ENCODE measurements around the gene TM4SF5.

Gene TM4SF5

DNA sequence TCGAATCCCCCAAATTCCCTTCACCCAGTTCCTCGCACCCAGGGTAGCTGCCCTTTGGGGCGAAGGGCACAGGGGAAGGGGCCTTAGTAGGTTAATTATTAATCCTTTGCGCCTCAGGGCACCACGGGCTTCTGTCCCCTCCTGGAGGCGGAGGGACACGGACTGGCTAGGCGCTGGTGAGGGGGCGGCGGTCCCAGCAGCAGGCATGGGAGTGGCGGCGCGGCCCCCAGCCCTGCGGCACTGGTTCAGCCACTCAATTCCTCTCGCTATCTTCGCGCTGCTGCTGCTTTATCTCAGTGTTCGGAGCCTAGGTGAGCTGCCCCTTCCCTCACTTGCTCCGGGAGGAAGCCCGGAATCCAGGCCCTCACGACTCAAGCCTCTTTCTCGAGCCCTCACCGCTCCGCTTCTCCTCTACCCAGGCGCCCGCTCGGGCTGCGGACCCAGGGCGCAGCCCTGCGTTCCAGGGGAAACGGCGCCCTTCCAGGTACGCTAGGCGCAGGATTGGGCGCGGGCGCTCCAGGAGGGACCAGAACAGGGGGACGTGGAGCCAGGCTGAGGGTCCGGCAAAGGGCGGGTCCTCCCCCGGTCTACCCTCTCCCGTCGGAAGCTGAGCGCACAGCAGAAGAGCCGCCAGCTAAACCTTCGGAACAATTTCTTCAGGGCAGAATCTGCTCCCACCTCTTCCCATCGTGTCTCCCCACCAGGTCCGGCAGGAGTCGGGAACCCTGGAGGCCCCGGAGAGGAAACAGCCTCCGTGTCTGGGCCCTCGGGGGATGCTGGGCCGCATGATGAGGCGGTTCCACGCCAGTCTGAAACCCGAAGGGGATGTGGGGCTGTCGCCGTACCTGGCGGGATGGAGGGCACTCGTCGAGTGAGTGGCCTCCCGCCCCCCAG lies 17.4 kb downstream of the TM4SF5 start, which contains the start of gene GLTPD2:
GLTPD2 (plus strand) TSS at position 158 of the 894 bp plus-strand sequence; CDS start at position 206, 48 bp downstream.
- in situ Hi-C loops (cut with HindIII; ENCODE audit: low pct_ligation_motif_present, low sequenced_read_pairs), result no loop called here
- Histone ChIP-seq H3K27ac (peak within 1 kb of the TSS; percentile 70), H3K36me3 (replicated peaks) (no peaks in the 10 kb centered on the region), H3K4me3 (ENCODE audit: low read depth, low read length) (peak within 1 kb of the TSS; percentile 57), H3K27me3 (replicated peaks) (peaks cover 4% of the 10 kb centered on the region)
- TF ChIP-seq, protein P1, sequence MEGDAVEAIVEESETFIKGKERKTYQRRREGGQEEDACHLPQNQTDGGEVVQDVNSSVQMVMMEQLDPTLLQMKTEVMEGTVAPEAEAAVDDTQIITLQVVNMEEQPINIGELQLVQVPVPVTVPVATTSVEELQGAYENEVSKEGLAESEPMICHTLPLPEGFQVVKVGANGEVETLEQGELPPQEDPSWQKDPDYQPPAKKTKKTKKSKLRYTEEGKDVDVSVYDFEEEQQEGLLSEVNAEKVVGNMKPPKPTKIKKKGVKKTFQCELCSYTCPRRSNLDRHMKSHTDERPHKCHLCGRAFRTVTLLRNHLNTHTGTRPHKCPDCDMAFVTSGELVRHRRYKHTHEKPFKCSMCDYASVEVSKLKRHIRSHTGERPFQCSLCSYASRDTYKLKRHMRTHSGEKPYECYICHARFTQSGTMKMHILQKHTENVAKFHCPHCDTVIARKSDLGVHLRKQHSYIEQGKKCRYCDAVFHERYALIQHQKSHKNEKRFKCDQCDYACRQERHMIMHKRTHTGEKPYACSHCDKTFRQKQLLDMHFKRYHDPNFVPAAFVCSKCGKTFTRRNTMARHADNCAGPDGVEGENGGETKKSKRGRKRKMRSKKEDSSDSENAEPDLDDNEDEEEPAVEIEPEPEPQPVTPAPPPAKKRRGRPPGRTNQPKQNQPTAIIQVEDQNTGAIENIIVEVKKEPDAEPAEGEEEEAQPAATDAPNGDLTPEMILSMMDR (IDR thresholded peaks at IDR 0.05; ENCODE audit: low read depth, low read length, missing control alignments), result peak; percentile 1
- no peak for DNase-seq

DNA sequence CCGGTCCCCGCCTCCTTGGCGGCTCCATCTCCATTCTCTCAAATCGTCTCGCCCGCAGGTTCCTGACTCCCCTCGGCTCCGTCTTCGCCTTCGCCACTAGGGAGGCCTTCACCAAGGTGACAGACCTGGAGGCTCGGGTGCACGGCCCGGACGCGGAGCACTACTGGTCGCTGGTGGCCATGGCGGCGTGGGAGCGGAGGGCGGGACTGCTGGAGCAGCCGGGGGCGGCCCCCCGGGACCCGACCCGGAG lies 17.9 kb downstream of the TM4SF5 start:
- peak overlapping the region; percentile 57 for H3K4me3 ChIP-seq (ENCODE audit: low read depth, low read length)
- peaks cover 4% of the 10 kb centered on the region for H3K27me3 ChIP-seq (replicated peaks)
- no peaks in the 10 kb centered on the region for H3K36me3 ChIP-seq (replicated peaks)
- in situ Hi-C loops (cut with HindIII; ENCODE audit: low pct_ligation_motif_present, low sequenced_read_pairs), result no loop called here
- DNase-seq, result no peak
- TF ChIP-seq, protein P1 (IDR thresholded peaks at IDR 0.05; ENCODE audit: low read depth, low read length, missing control alignments), result no peak
- H3K27ac ChIP-seq, result peak overlapping the region; percentile 70

DNA sequence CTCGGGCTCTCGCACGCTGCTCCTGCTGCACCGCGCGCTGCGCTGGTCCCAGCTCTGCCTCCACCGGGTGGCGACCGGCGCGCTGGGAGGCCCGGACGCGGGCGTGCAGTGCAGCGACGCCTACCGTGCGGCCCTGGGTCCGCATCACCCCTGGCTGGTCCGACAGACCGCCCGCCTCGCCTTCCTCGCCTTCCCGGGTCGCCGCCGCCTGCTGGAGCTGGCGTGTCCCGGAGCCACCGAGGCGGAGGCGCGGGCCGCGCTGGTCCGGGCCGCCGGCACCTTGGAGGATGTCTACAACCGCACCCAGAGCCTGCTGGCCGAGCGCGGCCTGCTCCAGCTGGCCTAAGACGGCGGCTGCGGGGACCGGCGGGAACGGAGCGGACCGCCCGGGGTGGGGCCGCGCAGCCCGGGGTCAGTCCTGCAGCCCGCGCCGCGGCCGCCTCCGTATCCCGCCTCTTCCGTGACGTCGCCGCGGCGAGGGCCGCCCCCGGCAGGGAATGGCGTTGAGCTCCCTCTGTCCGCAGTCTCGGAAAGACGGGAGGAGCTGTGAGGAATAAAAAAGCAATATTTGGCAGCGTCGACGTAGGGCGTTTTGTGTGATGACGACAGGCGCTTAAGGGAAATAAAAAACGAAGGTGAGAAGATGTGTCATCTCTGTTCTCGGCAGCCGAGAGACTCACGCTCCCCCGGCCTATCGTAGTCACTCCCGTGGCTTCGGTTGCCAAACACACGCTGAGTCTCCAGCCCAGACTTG lies 18.4 kb downstream of the TM4SF5 start:
- in situ Hi-C loops (cut with HindIII; ENCODE audit: low pct_ligation_motif_present, low sequenced_read_pairs), result no loop called here
- no peaks in the 10 kb centered on the region for H3K36me3 ChIP-seq (replicated peaks)
- H3K27ac ChIP-seq, result peak overlapping the region; percentile 70
- H3K4me3 ChIP-seq (ENCODE audit: low read depth, low read length), result peak overlapping the region; percentile 57
- TF ChIP-seq, protein P1 (IDR thresholded peaks at IDR 0.05; ENCODE audit: low read depth, low read length, missing control alignments), result peak; percentile 56
- H3K27me3 ChIP-seq (replicated peaks), result peaks cover 4% of the 10 kb centered on the region
- peak; percentile 85 for DNase-seq

DNA sequence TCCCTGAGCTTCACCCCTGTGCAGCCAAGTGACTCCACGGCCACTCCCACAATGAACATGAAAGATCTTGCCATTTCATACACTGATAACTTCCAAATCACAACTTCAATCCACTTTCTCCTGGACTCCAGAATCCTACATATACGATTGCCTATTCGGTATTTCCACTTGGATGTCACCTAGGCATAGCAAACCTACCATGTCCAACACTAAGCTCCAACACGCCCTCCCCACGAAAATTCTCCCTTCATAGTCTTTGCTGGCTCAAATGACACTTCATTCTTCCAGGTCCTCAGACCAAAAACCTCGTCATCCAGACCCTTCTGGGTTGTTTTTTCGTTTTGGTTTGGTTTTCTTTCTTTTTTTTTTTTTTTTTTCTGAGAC lies 19.0 kb downstream of the TM4SF5 start:
- peak overlapping the region; percentile 57 for H3K4me3 ChIP-seq (ENCODE audit: low read depth, low read length)
- DNase-seq, result no peak
- in situ Hi-C loops (cut with HindIII; ENCODE audit: low pct_ligation_motif_present, low sequenced_read_pairs), result no loop called here
- H3K27me3 ChIP-seq (replicated peaks), result no peaks in the 10 kb centered on the region
- H3K36me3 ChIP-seq (replicated peaks), result no peaks in the 10 kb centered on the region
- H3K27ac ChIP-seq, result no peak overlapping the region
- TF ChIP-seq, protein P1 (IDR thresholded peaks at IDR 0.05; ENCODE audit: low read depth, low read length, missing control alignments), result no peak

DNA sequence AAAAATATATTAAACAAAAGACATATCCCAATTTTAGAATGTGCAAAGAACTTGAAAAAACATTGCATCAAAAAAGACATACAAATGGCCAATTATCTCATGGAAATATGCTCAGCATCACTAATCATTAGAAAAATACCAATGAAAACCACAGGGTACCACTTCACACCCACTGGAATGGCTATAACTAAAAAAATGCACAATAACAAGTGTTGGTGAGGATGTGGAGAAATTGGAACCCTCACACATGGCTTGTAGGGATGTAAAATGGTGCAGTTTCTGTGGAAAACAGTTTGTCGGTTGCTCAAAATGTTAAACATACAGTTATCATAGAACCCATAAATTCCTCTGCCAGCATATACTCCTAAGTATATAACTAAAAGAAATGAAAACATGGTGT lies 23.5 kb downstream of the TM4SF5 start:
- TF ChIP-seq, protein P1 (IDR thresholded peaks at IDR 0.05; ENCODE audit: low read depth, low read length, missing control alignments), result no peak
- Histone ChIP-seq H3K36me3 (replicated peaks) (peaks cover 12% of the 10 kb centered on the region), H3K27ac (no peak overlapping the region), H3K4me3 (ENCODE audit: low read depth, low read length) (no peak overlapping the region), H3K27me3 (replicated peaks) (no peaks in the 10 kb centered on the region)
- in situ Hi-C loops (cut with HindIII; ENCODE audit: low pct_ligation_motif_present, low sequenced_read_pairs), result no loop called here
- DNase-seq, result no peak

Data from brain microvascular endothelial cell (primary cell).